Tibial artery (tissue), 4 donors: ENCODE data around the gene PDCD1.

Experiments used
- DNase-seq, 2 donors: peaks; one replicate each; pipeline ENCODE4 v3.0.0-alpha.2; 2019
- H3K27ac ChIP-seq, 2 donors: fragments of 200-600 bp; sonication (generic) in 1 of 2; 1 replicate in 1 of 2; 2 replicates in 1 of 2; pipeline ENCODE4 v1.5.1; 2018 to 2019; ENCODE audit warnings: mild to moderate bottlenecking in 1 of 2
- H3K27me3 ChIP-seq, 2 donors: fragments of 200-600 bp; sonication (generic) in 1 of 2; one replicate each; pipeline versions ENCODE4 v1.5.1 to v1.6.0; 2016 to 2019
- H3K36me3 ChIP-seq, 3 donors: fragments of 200-600 bp; sonication (generic) in 2 of 3; one replicate each; pipeline ENCODE4 v1.5.1; 2016 to 2019; ENCODE audit warnings: mild to moderate bottlenecking in 2 of 3
- H3K4me1 ChIP-seq, 4 donors: fragments of 200-600 bp; sonication (generic) in 2 of 4; 1 replicate in 3 of 4; 2 replicates in 1 of 4; pipeline ENCODE4 v1.5.1; 2016 to 2019
- H3K4me3 ChIP-seq, 2 donors: fragments of 200-600 bp; sonication (generic) in 1 of 2; 1 replicate in 1 of 2; 2 replicates in 1 of 2; pipeline ENCODE4 v1.5.1; 2018 to 2019; ENCODE audit warnings: mild to moderate bottlenecking in 2 of 2
- H3K9me3 ChIP-seq, 3 donors: fragments of 200-600 bp; sonication (generic) in 1 of 3; one replicate each; pipeline ENCODE4 v1.5.1; 2016 to 2019
- CTCF ChIP-seq, 2 experiments: fragments of 200-600 bp in 1 of 2; fragments of 450-650 bp in 1 of 2; IDR thresholded peaks; one replicate each; pipeline ENCODE4 v1.5.1; 2017 to 2019; ENCODE audit warnings: antibody characterized with exemption in 2 of 2, mild to moderate bottlenecking in 1 of 2, moderate library complexity in 1 of 2
- intact Hi-C: fragments of 100-400 bp; cut with DNase I; formaldehyde crosslinking; loops from one replicate; pipeline ENCODE4 v1.15.0; 2023; ENCODE audit warnings: low total_unique reads

PDCD1 gene

GRCh38 chr2:241817126-241817820 is 41.4 kb downstream of the PDCD1 start:
- H3K36me3 ChIP-seq = no peaks in the 10 kb centered on the region
- intact Hi-C loops = no loop called here
- no peaks in the 10 kb centered on the region for H3K4me1 ChIP-seq
- H3K27me3 ChIP-seq = peaks cover 0 to 85% of the 10 kb centered on the region in 2 donors
- peak; percentile 21 to 63 for DNase-seq
- no peaks in the 10 kb centered on the region for H3K9me3 ChIP-seq
- H3K4me3 ChIP-seq = no peak overlapping the region
- no peak for TF ChIP-seq CTCF (IDR thresholded peaks at IDR 0.05)
- no peak overlapping the region for H3K27ac ChIP-seq

- intact Hi-C loops = no loop called here
- H3K9me3 ChIP-seq = no peaks in the 10 kb centered on the region
- peaks cover 0 to 85% of the 10 kb centered on the region in 2 donors for H3K27me3 ChIP-seq
- no peak for TF ChIP-seq CTCF (IDR thresholded peaks at IDR 0.05)
- no peak overlapping the region for H3K4me3 ChIP-seq
- no peak overlapping the region for H3K27ac ChIP-seq
- peak in 1 of 2 donors; percentile 16 for DNase-seq
- no peaks in the 10 kb centered on the region for H3K36me3 ChIP-seq
- no peaks in the 10 kb centered on the region for H3K4me1 ChIP-seq
Measured at GRCh38 chr2:241816431-241817121, 42.1 kb downstream of the PDCD1 start.

GRCh38 chr2:241815477-241816430 is 42.9 kb downstream of the PDCD1 start:
- Histone ChIP-seq H3K4me1 (peaks cover 0 to 7% (median 2%) of the 10 kb centered on the region in 4 donors), H3K4me3 (no peak overlapping the region), H3K9me3 (no peaks in the 10 kb centered on the region), H3K27ac (no peak overlapping the region), H3K36me3 (no peaks in the 10 kb centered on the region), H3K27me3 (peaks cover 0 to 82% of the 10 kb centered on the region in 2 donors)
- intact Hi-C loops = no loop called here
- DNase-seq = peak in 1 of 2 donors; percentile 19
- TF ChIP-seq CTCF (IDR thresholded peaks at IDR 0.05) = no peak

GRCh38 chr2:241814643-241815476 is 43.8 kb downstream of the PDCD1 start:
- intact Hi-C loops = no loop called here
- DNase-seq = peak in 1 of 2 donors; percentile 58

More at GRCh38 chr2:241814643-241815476, 43.8 kb downstream of the PDCD1 start:
- no peak overlapping the region for H3K4me3 ChIP-seq
- TF ChIP-seq CTCF (IDR thresholded peaks at IDR 0.05) = no peak
- no peaks in the 10 kb centered on the region for H3K36me3 ChIP-seq
- peaks cover 0 to 16% (median 4%) of the 10 kb centered on the region in 4 donors for H3K4me1 ChIP-seq
- peaks cover 0 to 81% of the 10 kb centered on the region in 2 donors for H3K27me3 ChIP-seq
- no peak overlapping the region for H3K27ac ChIP-seq
- no peaks in the 10 kb centered on the region for H3K9me3 ChIP-seq
